K562 (cell line): ENCODE results near the gene USP24. TPM values are rescaled to one million over a fixed set of nuclear protein-coding genes. Genes with fewer than 3 reads are reported as not detected.

ENCODE experiments used
- ATAC-seq: fragments of 200-7000 bp; cut with Tn5 transposase; 3 replicates; pipeline ENCODE4 v1.9.1; 2020; ENCODE audit warnings: moderate library complexity
- BruUV-seq: library from RNA; stranded (reverse); fragments of 400-500 nt; replicated peaks from 2 replicates; lab custom pipeline; 2021; lab: Mats Ljungman, UMichigan
- CTCF ChIA-PET: fragments of 300-600 bp; formaldehyde crosslinking; extraction: SDS; loops from one replicate; lab custom pipeline; 2021; ENCODE audit warnings: low intra/inter-chr PET ratio; lab: Yijun Ruan, JAX
- POLR2A ChIA-PET: fragments of 300-600, 350-650 bp; sonication (Branson Sonifier 250); formaldehyde crosslinking; extraction: SDS; loops from one replicate; lab custom pipeline; 2021; ENCODE audit warnings: antibody characterized with exemption, inconsistent platforms; lab: Yijun Ruan, JAX
- DNase-seq, 4 experiments: peaks; one replicate each; pipeline versions ENCODE4 v3.0.0 to v3.0.0-alpha.2; 2011 to 2018; ENCODE audit warnings: low spot score in 3 of 4, mixed read lengths in 3 of 4; ENCODE audit errors: extremely low read depth in 1 of 4
- FAIRE-seq: peaks from 2 replicates; lab custom pipeline; 2011; peaks lifted over from hg19 to GRCh38; lab: Jason Lieb, UNC
- H2AFZ ChIP-seq: 2 replicates; pipeline ENCODE4 v1.6.0; 2011; ENCODE audit warnings: low read depth, low read length, control low read depth, inconsistent platforms
- H3K27ac ChIP-seq: fragments of 200-600 bp; 3 replicates; pipeline ENCODE4 v1.8.0; 2011; ENCODE audit warnings: low read depth, mild to moderate bottlenecking, control low read depth, inconsistent platforms, low read length, moderate library complexity, mixed read lengths; ENCODE audit errors: extremely low read depth
- H3K27me3 ChIP-seq, 2 experiments: fragments of 300-600 bp in 1 of 2; 2 replicates in 1 of 2; 3 replicates in 1 of 2; pipeline versions ENCODE4 v1.6.0 to v1.8.0; 2011; ENCODE audit warnings: inconsistent platforms in 2 of 2, low read length in 2 of 2, mild to moderate bottlenecking in 1 of 2, mixed read lengths in 1 of 2, moderate library complexity in 1 of 2; ENCODE audit not compliant: control insufficient read depth in 2 of 2, insufficient read depth in 2 of 2
- H3K36me3 ChIP-seq: fragments of 300-600 bp; 3 replicates; pipeline ENCODE4 v1.8.0; 2011; ENCODE audit warnings: mild to moderate bottlenecking, low read length, inconsistent platforms; ENCODE audit not compliant: control insufficient read depth, insufficient read depth
- H3K4me1 ChIP-seq, 2 experiments: fragments of 200-600 bp in 1 of 2; replicated peaks in 1 of 2; 2 replicates in 1 of 2; 3 replicates in 1 of 2; pipeline versions ENCODE4 v1.5.1 to v1.8.0; 2011; ENCODE audit warnings: inconsistent platforms in 2 of 2, low read length in 2 of 2, mild to moderate bottlenecking in 1 of 2, mixed read lengths in 1 of 2, moderate library complexity in 1 of 2; ENCODE audit not compliant: control insufficient read depth in 2 of 2, insufficient read depth in 2 of 2
- H3K4me2 ChIP-seq: 2 replicates; pipeline ENCODE4 v1.6.1; 2011; ENCODE audit warnings: low read length, control low read depth, inconsistent platforms, mixed read lengths; ENCODE audit not compliant: insufficient read depth
- H3K4me3 ChIP-seq: fragments of 200-600 bp; sonication (generic), shearing (Covaris generic); 2 replicates; pipeline ENCODE4 v1.5.1; 2016; ENCODE audit warnings: control low read depth, inconsistent platforms
- H3K79me2 ChIP-seq: fragments of 200-600 bp; 3 replicates; pipeline ENCODE4 v1.8.0; 2011; ENCODE audit warnings: low read length, inconsistent platforms; ENCODE audit not compliant: control insufficient read depth, insufficient read depth
- H3K9ac ChIP-seq, 2 experiments: 2 replicates each; pipeline versions ENCODE4 v1.6.0 to v1.6.1; 2011; ENCODE audit warnings: low read depth in 2 of 2, low read length in 2 of 2, control low read depth in 1 of 2, inconsistent platforms in 1 of 2, mild to moderate bottlenecking in 1 of 2, mixed read lengths in 1 of 2; ENCODE audit not compliant: insufficient read depth in 1 of 2
- H3K9me1 ChIP-seq: one replicate; pipeline ENCODE4 v1.6.0; 2011; ENCODE audit warnings: inconsistent platforms, mild to moderate bottlenecking, low read length, moderate library complexity; ENCODE audit not compliant: control insufficient read depth, insufficient read depth
- H3K9me3 ChIP-seq: replicated peaks from 2 replicates; pipeline ENCODE4 v1.5.1; 2011; ENCODE audit warnings: low read depth, low read length, inconsistent platforms; ENCODE audit not compliant: control insufficient read depth, insufficient read depth
- H4K20me1 ChIP-seq: replicated peaks from 2 replicates; pipeline ENCODE4 v1.6.1; 2011; ENCODE audit warnings: low read length, inconsistent platforms, mixed read lengths; ENCODE audit not compliant: control insufficient read depth, insufficient read depth
- ELF4 ChIP-seq: fragments of 450-650 bp; formaldehyde crosslinking; IDR thresholded peaks from 2 replicates; pipeline ENCODE4 v1.4.0; 2022; ENCODE audit warnings: missing genetic modification characterization
- ETS1 ChIP-seq: conservative IDR thresholded peaks from 2 replicates; pipeline ENCODE4 v1.6.1; 2011; ENCODE audit warnings: low read depth, mild to moderate bottlenecking, low read length; ENCODE audit not compliant: control insufficient read depth
- HDAC3 ChIP-seq: fragments of 450-650 bp; IDR thresholded peaks from 2 replicates; pipeline ENCODE4 v1.6.1; 2018; ENCODE audit warnings: borderline replicate concordance, mild to moderate bottlenecking, moderate library complexity; ENCODE audit not compliant: partially characterized antibody
- HNRNPLL ChIP-seq: fragments of 200-400 bp; formaldehyde crosslinking; IDR thresholded peaks from 2 replicates; pipeline ENCODE4 v1.6.1; 2017; ENCODE audit warnings: low read length, low read depth, mild to moderate bottlenecking; ENCODE audit not compliant: poor library complexity, severe bottlenecking
- MCM7 ChIP-seq, 2 experiments: fragments of 450-650 bp; IDR thresholded peaks; 2 replicates each; pipeline ENCODE4 v1.6.1; 2016 to 2018
- NFE2L1 ChIP-seq: fragments of 450-650 bp; IDR thresholded peaks from 2 replicates; pipeline ENCODE4 v1.6.1; 2016; ENCODE audit warnings: missing genetic modification characterization, low read depth, mild to moderate bottlenecking, missing compliant biosample characterization, moderate library complexity, borderline replicate concordance
- POLR2B ChIP-seq: fragments of 450-650 bp; IDR thresholded peaks from 2 replicates; pipeline ENCODE4 v1.6.1; 2018; ENCODE audit warnings: low read depth; ENCODE audit not compliant: partially characterized antibody
- POLR3A ChIP-seq: IDR thresholded peaks from 2 replicates; pipeline ENCODE4 v1.6.1; 2011; ENCODE audit warnings: borderline replicate concordance, mild to moderate bottlenecking, moderate library complexity; ENCODE audit not compliant: insufficient read length, insufficient read depth; ENCODE audit errors: extremely low read depth
- POU5F1 ChIP-seq: fragments of 150-350 bp; IDR thresholded peaks from 2 replicates; pipeline ENCODE4 v1.6.1; 2014; ENCODE audit warnings: borderline replicate concordance, low read length, low read depth, mild to moderate bottlenecking; ENCODE audit not compliant: partially characterized antibody
- RHOXF2B ChIP-seq: fragments of 250-450 bp; sonication (Bioruptor Pico); conservative IDR thresholded peaks from 2 replicates; pipeline ENCODE4 v1.5.1; 2021
- SMARCE1 ChIP-seq: fragments of 450-650 bp; IDR thresholded peaks from 2 replicates; pipeline ENCODE4 v1.7.1; 2016; ENCODE audit warnings: mild to moderate bottlenecking
- TFE3 ChIP-seq: fragments of 450-650 bp; formaldehyde crosslinking; IDR thresholded peaks from 2 replicates; pipeline ENCODE4 v1.4.0; 2020; ENCODE audit warnings: mild to moderate bottlenecking, mixed read lengths
- THAP7 ChIP-seq: fragments of 250-450 bp; sonication (Bioruptor Pico); IDR thresholded peaks from 2 replicates; pipeline ENCODE4 v1.5.0; 2021
- ZEB2 ChIP-seq: fragments of 450-650 bp; IDR thresholded peaks from 2 replicates; pipeline ENCODE4 v1.6.1; 2016
- ZFP91 ChIP-seq: sonication (generic); formaldehyde crosslinking; IDR thresholded peaks from 2 replicates; pipeline ENCODE4 v1.8.0; 2022; ENCODE audit warnings: mild to moderate bottlenecking, missing genetic modification reagents
- ZNF23 ChIP-seq: fragments of 250-450 bp; sonication (Bioruptor Pico); IDR thresholded peaks from 2 replicates; pipeline ENCODE4 v1.4.0; 2020; ENCODE audit warnings: mild to moderate bottlenecking
- ZNF696 ChIP-seq: fragments of 250-450 bp; sonication (Bioruptor Pico); conservative IDR thresholded peaks from 2 replicates; pipeline ENCODE4 v1.4.0; 2020; ENCODE audit warnings: mild to moderate bottlenecking, moderate library complexity
- WGBS: fragments of 100-300 bp; shearing (Covaris generic); methylation state at CpG from one replicate; pipeline ENCODE4 v1.1.6; 2016; ENCODE audit warnings: low coverage, mixed read lengths; ENCODE audit not compliant: insufficient coverage; ENCODE audit errors: missing lambda C conversion rate; 5-methylcytosine and 5-hydroxymethylcytosine counted together
- in situ Hi-C: fragments of 300-500 bp; cut with MboI; formaldehyde crosslinking; loops from 4 replicates; pipeline ENCODE4 v1.15.0; 2018; ENCODE audit warnings: inconsistent platforms, mixed read lengths
- intact Hi-C: fragments of 100-400 bp; cut with micrococcal nuclease; formaldehyde crosslinking; loops from 2 replicates; pipeline ENCODE4 v1.14.2; 2022
- polyA plus RNA-seq, 8 experiments: library from polyadenylated mRNA; depleted of rRNA in 4 of 8; stranded (reverse) in 5 of 8; unstranded in 3 of 8; fragments of >200 nt; fragmentation: Nextera tagmentation in 2 of 8; fragmentation: Illumina TruSeq in 1 of 8; extraction: Ambion mirVana in 2 of 8; extraction: Trizol in 1 of 8; gene quantifications; 2 replicates each; pipeline versions ENCODE4 v1.2.1 to v1.2.3, GENCODE V29; 2011 to 2014; ENCODE audit warnings: inconsistent platforms in 1 of 8, missing spikeins in 1 of 8
- total RNA-seq, 7 experiments: library from RNA; depleted of rRNA in 6 of 7; stranded (reverse); fragments of >200 nt in 6 of 7; fragmentation: Illumina TruSeq in 2 of 7; extraction: Trizol in 2 of 7; gene quantifications; 2 replicates each; pipeline versions ENCODE4 v1.2.1 to v1.2.3, GENCODE V29; 2011 to 2021; ENCODE audit warnings: low replicate concordance in 1 of 7

Gene USP24
- total and polyA plus RNA-seq, 9 of the 15 experiments (the other 6 are each of a cell fraction or from before 2014, with no cell fraction given), result 7.7 to 62.6 (median 36.8) TPM

- TF ChIP-seq ZFP91, result no peak
- TF ChIP-seq ELF4 (CRISPR knock-in tag), result no peak
Measured at GRCh38 chr1:55148676-55149075, 66.5 kb downstream of the USP24 start (continued).

GRCh38 chr1:55147524-55147923 is 67.6 kb downstream of the USP24 start:
- peaks cover 0 to 3% of the 10 kb centered on the region in 2 experiments; a peak in 1 of 5 replicates for H3K4me1 ChIP-seq
- H3K4me2 ChIP-seq, result no peak overlapping the region
- no peaks in the 10 kb centered on the region for H4K20me1 ChIP-seq
- H3K4me3 ChIP-seq, result no peak overlapping the region
- in situ Hi-C loops, result loop anchor here (25.0 kb wide), 1 partner anchor 1440 kb away; the partner anchor contains the start of gene PLPP3
- FAIRE-seq (no peak), DNase-seq (no peak), ATAC-seq (no peak)
- ChIA-PET POLR2A (interaction anchor here (1.2 to 2.8 kb wide), 4 partner anchors 12 to 140 kb away, joined by 3 to 10 read pairs (median 4); no protein-coding TSS in a partner anchor), CTCF (no interaction called here)
- TF ChIP-seq POLR2B (no peak), MCM7 (IDR thresholded peaks at IDR 0.05) (no peak), ZNF696 (no peak), ZEB2 (no peak), THAP7 (CRISPR knock-in tag) (no peak), ZNF23 (CRISPR knock-in tag) (no peak), SMARCE1 (no peak), ETS1 (no peak), NFE2L1 (tag) (no peak), HNRNPLL (no peak), RHOXF2B (CRISPR knock-in tag) (no peak), POU5F1 (no peak), POLR3A (no peak), TFE3 (no peak), HDAC3 (no peak)
- intact Hi-C loops, result loop anchor here (2.0 kb wide), 1 partner anchor 67 kb away; the partner anchor contains the start of gene USP24
- WGBS, result 82% methylated on average over 8 of the region's 8 CpGs
- H2AFZ ChIP-seq, result no peak overlapping the region
- no peak overlapping the region for H3K27ac ChIP-seq
- no peaks in the 10 kb centered on the region for H3K9me1 ChIP-seq
- no peaks in the 10 kb centered on the region for H3K9me3 ChIP-seq
- no TSS peak for BruUV-seq
- peaks cover 84% of the 10 kb centered on the region for H3K36me3 ChIP-seq
- no peak overlapping the region for H3K9ac ChIP-seq
- no peaks in the 10 kb centered on the region for H3K79me2 ChIP-seq
- no peaks in the 10 kb centered on the region for H3K27me3 ChIP-seq
